GM04503 (cell line): ENCODE data around the gene ACTBL2.

Source experiments
- DNase-seq: peaks from one replicate; pipeline ENCODE4 v3.0.0-alpha.2; 2012; ENCODE audit warnings: low read depth

Gene ACTBL2

GRCh38 chr5:57448751-57449150 lies 33.9 kb downstream of the ACTBL2 start:
- no peak for DNase-seq

- no peak for DNase-seq
Observed at GRCh38 chr5:57448287-57448686, 34.3 kb downstream of the ACTBL2 start.

GRCh38 chr5:57447658-57448057 lies 35.0 kb downstream of the ACTBL2 start:
- no peak for DNase-seq

GRCh38 chr5:57446966-57447365 lies 35.6 kb downstream of the ACTBL2 start:
- DNase-seq = no peak

GRCh38 chr5:57445705-57446037 lies 36.9 kb downstream of the ACTBL2 start:
- DNase-seq = no peak

- DNase-seq = no peak
Observed at GRCh38 chr5:57445006-57445704, 37.5 kb downstream of the ACTBL2 start.

GRCh38 chr5:57442080-57442839 lies 40.4 kb downstream of the ACTBL2 start:
- peak; percentile 97 for DNase-seq

GRCh38 chr5:57441557-57441956 lies 41.1 kb downstream of the ACTBL2 start:
- peak; percentile 93 for DNase-seq

- DNase-seq = no peak
Observed at GRCh38 chr5:57439601-57440000, 43.0 kb downstream of the ACTBL2 start.

- no peak for DNase-seq
Observed at GRCh38 chr5:57437976-57438805, 44.4 kb downstream of the ACTBL2 start.

- DNase-seq = no peak
Observed at GRCh38 chr5:57436586-57436985, 46.0 kb downstream of the ACTBL2 start.

- DNase-seq = no peak
Observed at GRCh38 chr5:57435701-57436134, 46.9 kb downstream of the ACTBL2 start.

- DNase-seq = no peak
Observed at GRCh38 chr5:57434683-57435082, 47.9 kb downstream of the ACTBL2 start.

GRCh38 chr5:57434227-57434640 lies 48.4 kb downstream of the ACTBL2 start:
- DNase-seq = no peak

- no peak for DNase-seq
Observed at GRCh38 chr5:57432876-57433275, 49.7 kb downstream of the ACTBL2 start.

GRCh38 chr5:57431759-57432158 lies 50.9 kb downstream of the ACTBL2 start:
- DNase-seq = no peak
